Ovary (tissue), 3 donors: ENCODE results near the gene CHD6.

Experiments used
- POLR2A ChIP-seq: fragments of 450-650 bp; IDR thresholded peaks from one replicate; pipeline ENCODE4 v1.6.1; 2017; ENCODE audit warnings: antibody characterized with exemption, mild to moderate bottlenecking, moderate library complexity
- TF ChIP-seq, protein P1 (sequence below), 3 donors: fragments of 450-650 bp in 2 of 3; fragments of 200-600 bp in 1 of 3; IDR thresholded peaks; one replicate each; pipeline versions ENCODE4 v1.5.1 to v1.8.0; 2016 to 2022; ENCODE audit warnings: antibody characterized with exemption in 3 of 3, mild to moderate bottlenecking in 1 of 3
- donor health status: DM: no; HTN: no; CAD: no.

DNA sequence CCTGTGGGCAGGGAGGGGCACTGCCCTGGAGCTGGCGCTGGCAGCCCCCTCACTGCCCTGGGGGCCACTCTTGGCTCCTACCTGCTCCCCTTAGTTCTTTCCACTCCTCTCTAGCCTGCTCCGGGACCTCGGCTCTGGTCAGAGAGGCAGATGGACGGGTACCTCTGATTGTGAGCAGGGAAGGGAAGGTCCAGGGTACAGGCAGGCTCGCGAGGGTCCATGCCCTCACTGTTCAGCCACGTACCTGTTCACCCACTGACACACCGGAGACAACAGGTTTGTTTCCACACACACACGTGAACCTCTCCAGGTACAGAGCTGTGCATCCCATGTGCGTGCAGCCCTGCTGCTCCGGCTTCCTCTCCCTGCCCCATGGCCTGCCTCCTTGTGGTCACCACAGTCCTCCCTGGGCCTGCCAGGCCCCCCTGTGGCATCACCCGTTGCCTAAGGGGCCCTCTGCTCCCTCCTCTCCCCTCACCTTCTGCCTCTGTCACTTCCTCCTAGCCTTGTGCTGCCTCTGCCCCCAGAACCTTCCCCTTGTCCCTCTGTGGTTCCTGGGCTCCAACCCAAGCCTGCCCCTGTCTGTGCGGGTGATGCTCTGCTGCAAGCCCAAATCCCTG lies 253.8 kb downstream of the CHD6 start:
- TF ChIP-seq, protein P1, sequence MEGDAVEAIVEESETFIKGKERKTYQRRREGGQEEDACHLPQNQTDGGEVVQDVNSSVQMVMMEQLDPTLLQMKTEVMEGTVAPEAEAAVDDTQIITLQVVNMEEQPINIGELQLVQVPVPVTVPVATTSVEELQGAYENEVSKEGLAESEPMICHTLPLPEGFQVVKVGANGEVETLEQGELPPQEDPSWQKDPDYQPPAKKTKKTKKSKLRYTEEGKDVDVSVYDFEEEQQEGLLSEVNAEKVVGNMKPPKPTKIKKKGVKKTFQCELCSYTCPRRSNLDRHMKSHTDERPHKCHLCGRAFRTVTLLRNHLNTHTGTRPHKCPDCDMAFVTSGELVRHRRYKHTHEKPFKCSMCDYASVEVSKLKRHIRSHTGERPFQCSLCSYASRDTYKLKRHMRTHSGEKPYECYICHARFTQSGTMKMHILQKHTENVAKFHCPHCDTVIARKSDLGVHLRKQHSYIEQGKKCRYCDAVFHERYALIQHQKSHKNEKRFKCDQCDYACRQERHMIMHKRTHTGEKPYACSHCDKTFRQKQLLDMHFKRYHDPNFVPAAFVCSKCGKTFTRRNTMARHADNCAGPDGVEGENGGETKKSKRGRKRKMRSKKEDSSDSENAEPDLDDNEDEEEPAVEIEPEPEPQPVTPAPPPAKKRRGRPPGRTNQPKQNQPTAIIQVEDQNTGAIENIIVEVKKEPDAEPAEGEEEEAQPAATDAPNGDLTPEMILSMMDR (IDR thresholded peaks at IDR 0.05), result no peak
- TF ChIP-seq POLR2A, result no peak
